Activated gamma-delta T cell (primary cell): Measurements from ENCODE around the gene RGS16.

Source experiments
- DNase-seq: peaks from one replicate; lab custom pipeline; 2025; lab: John Stamatoyannopoulos, UW

The RGS16 gene

DNA sequence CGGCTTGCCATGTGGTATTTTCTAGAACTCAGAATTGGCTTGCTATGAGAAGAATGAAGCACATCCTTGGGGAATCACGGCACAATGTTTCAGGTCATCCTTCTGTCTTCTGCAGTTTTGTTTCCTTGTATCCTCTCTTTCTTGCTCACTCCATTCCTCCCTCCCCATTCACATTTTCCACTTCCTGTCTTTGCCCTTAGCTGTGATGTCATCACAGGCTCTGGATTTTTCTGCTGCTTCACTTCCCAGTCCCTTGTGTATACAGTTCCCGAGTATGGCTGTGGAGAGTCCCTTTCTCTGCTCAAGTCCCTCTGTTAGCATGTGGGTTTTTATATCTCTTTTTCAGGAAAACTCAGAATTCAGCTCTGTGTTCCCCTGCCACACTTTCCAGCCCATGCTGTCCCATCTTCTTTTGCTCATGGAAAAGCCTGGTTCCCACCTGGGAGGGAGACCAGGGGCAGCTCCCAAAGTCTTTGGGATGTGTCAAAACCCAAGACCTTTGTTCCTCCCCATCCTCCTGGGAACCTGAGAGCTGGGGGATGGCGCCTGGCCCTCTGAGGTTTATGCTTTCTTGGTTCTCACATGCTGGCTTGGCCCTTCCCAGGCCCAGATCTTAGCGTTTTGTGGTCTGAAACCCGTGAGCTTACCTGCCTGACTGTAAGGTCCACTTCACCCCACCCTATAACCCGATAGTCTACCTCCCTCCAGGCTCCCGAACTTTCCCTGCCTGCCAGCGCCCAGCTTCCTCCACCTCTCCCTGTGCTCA, 4.8 kb upstream of the RGS16 start:
- no peak for DNase-seq

DNA sequence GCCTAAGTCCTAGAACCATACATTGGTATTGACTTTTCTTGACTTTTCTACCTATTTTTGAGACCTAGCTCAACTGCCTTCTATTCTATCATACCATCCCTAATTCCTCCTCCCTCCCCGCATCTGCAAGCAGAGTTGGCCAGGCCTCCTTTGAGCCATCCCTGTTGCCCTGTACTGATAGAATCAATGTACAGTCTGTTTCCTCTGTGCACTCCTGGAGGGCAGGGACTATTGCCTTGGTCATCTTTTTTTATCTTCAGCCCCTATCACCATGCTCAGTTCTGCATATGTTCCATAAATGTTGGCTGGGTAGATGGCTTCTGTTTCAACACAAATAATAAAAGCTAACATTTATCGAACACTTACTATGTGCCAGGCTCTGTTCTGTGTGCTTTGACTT, 4.0 kb upstream of the RGS16 start:
- DNase-seq = no peak

DNA sequence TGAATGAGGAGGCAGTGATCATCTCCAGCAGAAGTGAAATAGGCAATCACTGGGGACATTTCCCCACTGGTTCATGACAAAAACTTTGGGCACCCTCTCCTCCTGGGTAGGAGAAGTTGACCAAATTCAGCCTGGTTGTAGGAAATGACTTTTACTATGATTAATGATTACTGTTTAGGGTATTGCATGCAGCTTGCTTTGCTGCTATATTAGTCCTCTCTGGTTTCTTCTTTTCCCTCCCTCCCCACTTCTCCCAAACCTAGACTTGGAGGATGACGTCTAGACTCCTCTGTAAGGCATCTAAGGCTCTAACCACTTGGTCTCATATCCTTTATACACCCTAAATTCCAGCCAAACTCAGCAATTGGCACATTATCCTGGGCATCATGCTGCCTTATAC, 3.4 kb upstream of the RGS16 start:
- DNase-seq = no peak

DNA sequence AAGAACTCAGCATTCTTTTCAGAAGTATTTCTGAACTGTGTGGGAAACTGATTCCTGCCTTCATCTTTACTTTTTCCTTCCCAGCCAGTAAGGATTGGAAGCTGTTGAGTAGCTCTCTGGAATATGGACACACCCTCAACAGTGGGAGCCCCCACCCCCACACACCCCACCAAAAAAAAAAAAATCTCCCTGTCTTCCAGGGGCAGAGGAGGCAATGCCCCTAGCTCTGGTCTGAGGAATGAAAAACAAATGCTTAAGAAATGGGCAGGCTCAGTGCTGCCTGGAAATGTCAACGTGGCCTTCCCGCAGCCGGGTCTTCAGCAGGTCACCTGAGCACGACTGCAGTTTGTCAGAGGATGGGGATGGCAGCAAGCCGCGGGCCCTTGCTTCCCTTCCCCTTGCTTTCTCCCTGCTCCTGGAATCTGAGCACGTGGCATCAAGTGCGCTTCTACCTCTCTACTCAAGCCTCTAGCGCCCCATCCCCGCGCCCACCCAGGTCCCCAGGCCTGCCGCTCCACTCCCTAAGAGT, 479 bp downstream of the RGS16 start:
- DNase-seq = no peak

DNA sequence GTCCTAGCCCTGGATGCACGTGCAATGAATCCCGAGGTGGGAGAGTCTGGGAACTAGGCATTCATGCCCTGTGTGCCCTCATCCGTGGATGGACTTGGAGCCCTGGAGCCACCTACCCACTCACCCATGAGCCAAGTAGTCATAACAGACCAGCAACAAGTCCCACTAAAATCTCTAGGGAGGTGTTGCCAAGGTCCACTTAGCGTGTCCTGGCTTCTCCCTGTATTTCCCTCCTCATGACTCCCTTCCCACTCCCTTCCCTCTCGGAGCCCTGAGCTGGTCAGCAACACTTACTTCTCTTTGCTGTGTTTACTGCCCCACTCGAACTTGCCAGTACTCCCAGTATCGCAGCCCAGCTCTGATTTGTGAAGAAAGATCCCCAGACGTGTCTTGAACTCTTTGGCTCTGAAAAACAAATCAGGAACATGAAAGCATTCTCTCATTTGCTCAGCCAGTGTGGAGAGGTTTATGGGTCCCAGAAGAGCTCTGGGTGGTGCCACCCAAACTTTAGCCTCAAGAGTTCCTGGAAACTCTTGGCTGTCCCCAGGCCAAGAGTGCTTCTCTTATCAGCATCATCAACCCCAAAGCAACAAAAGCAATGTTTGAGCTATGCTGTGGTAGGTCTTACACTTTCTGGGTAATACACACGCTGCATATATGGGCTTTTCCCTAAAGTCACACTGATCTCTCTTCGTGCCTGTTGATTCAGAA, 1.1 kb downstream of the RGS16 start:
- DNase-seq = no peak

DNA sequence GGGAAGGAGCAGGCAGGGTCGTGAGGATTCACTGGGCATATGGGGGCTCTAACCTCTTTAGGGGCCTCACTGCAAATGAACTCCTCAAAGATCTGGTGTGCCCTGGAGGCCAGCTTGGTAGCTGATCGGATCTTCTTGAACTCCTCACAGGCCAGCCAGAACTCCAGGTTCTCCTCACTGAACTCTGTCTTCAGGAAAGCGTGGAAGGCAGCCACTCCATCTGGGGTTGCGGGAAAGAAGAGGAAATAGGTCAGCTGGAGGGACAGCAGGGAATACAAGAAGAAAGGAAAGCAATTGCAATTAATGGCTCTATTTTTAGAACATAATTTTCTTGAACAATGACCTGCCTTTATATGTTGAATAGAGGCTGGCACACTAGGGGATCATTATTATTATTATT, 2.3 kb downstream of the RGS16 start:
- DNase-seq = no peak

DNA sequence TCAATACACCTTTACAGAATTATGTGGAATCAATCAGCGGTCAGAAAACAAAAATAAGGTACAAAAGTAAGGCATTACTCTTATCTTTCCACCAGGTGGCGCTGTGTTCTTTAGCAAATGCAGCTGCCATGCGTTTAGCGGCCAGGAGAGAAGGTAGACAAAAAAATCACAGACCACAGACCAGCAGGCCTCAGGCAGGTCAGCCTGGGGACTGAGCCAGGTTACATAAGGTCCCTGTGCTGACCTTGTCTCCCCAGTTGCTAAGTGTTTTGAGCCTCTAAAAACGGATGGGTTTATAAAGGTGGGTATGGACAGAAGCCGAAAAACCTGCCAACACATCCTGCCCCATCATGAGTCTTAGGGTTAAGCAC, 2.8 kb downstream of the RGS16 start:
- no peak for DNase-seq

DNA sequence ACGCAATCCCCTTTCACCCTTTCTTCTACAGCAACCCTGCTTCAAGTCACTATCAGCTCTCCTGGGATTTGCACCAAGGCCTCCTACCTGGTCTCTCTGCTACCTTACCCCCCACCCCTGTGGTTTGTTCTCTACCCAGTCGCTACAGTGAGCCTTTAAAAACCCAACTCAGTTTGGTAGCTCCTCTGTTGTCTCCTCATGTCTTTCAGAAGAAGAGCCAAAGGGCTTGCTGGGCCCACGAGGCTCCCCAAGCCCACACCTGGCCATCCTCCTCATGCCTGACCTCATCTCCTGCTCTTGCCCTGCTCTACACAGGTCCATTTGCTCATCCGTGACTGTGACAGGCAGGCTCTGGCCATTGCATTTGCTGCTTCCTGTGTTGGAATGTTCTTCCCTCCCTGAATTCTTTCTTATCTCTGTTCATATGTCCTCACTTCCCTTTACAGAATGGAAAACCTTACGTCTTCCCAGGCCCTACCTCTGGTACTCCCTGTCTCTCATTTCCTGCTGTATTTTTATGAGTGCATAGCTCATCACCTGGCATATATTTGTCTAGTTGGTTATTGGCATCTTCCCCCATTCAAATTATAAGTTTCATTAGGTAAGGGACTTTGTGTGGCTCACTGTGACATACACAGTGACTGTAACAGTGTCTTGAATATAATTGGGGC, 3.3 kb downstream of the RGS16 start:
- no peak for DNase-seq

DNA sequence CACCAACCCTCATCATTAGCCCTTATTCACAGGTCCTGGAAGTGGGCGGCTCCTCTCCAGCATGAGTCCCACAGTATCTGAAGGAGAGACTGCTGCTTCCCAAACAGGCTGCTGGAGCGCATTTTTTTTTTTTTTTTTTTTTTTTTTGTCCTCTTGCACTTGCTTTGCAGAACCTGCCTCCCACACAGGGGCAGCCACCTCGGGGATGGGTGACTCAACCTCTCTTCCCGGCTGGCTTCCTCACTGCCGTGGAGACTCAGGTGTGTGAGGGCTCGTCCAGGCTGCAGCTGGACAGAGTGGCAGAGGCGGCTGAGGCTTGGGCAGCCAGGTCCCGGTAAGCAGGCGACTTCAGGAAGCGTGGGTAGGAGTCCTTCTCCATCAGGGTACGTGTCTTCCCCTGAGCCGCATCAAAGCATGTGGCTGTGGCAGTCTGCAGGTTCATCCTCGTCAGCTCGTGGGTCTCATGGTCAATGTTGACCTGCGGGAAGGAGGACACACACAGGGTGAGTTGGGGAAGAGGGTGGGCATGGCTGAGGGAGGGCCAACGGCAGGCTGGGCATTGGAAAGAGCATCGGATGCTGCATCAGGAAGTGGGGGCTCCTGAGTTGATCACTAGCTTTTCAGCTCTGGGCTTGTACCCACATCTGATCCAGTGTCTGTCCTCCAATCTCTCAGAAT, 4.0 kb downstream of the RGS16 start:
- no peak for DNase-seq

DNA sequence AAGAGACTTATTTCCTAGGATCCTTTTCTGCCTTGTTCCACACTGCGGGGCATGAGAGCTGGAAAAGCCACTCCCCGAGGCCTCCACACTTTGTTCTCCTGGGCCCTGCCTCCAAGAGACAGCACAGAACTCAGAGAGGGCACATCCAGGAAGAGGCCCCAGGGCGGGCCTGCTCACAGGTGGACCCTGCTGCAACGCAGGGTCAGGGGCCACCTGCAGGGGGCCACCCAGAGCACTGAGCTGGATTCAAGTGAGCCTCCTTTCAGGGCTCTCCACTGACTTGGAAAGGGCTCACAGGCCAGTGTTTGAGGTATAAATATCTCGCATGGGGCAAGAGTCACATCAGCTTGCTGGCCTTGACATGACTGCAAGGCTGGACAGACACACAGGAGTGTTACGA, 4.8 kb downstream of the RGS16 start:
- DNase-seq = no peak

DNA sequence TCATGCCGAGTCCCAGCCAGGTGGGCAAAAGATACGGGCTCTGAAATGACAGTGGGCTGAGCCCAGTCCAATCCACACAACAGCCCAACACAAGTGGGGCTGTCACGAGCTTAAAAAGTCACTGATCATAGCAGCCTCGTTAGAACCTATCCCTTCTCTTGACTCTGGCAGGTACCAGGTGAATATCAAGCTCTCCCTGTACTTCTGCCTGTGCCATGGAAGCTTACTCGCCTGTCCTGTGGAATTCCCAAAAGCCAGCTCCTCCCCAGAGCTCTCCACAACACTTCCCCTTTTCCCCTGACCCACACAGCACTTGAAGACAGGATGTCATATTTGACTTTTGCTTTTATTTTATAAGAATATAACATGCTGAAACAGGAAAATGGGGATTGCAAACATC, 5.9 kb downstream of the RGS16 start:
- no peak for DNase-seq

DNA sequence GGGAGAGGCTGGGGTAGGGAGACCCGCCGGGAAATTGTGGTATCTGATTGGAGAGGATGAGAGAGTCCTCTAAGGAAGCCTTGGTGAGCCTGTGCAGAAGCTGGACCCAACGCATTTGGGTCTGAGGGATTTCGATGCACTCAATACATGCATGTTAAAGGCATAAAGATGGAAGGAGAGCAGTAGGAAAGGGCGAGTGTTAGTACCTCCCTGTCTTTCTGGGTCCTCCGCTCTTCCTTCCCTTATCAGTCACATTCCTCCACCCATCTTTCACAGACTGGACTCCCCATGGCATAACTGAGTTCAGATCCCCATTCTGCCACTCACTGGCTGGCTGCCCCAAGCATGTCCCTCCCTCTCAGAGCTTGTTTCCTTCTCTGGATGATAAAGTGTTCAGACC, 7.3 kb downstream of the RGS16 start:
- DNase-seq = no peak

DNA sequence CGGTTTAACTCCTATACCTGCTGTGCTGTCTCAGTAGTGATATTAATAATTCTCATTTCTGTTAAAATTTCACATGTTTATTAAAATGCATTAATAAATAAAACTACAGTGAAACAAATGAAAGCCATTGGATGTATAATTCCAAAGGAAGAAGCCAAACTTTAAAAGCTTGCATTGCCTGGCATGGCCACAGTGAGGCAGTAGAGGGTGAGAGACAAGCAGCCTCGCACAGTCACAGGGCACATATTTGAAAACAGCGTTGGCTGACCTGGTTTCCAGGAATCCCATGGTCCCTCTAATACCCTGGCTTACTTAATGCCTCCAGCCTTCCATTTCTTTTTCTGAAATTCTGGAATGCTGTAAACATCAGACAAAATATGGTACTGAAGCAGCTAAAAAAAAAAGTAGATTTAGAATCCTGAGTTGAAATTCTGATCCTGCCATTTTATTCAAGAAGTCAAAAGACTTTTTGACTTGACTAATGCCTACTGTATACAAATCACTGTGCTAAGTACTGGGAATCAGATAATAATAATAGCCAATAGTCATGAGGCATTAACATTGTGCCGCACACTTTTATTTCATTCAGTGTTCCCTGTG, 8.4 kb downstream of the RGS16 start:
- DNase-seq = no peak

DNA sequence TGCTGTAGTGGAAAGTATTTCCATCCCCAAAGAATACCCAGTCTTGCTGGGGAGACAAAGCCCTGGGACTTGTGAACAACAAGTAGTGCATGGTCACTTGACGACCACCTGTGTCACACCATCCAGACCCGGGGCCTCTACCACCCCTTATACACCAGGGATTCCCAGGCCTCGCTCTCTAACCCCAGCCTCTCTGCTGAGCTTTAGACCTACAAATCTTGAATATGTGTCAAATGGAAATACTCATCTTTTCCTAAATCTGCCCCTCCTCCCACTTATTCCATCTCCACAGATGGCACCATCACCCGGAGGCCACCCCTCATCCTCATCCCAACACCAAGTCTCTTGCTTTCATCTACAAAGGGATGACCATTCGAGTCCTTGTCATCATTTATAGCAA, 14.3 kb downstream of the RGS16 start:
- DNase-seq = no peak

DNA sequence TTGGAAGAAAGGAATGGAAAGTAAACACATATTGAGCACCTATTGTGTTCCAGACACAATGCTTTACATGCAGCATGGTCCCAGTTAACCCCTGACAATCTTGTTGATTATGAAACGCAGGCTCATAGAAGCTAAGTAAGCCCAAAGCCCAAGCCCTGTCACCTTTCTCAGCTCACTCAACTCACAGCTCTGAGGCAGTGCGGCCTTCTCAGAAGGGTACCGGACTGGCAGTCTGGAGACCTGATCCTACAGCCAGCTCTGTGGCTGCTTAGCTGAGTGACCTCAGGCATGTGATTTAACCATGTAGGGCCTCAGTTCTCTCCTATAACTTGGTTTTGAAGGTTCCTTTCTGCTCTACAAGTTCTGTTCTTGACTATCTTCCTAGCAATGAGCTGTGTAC, 14.7 kb downstream of the RGS16 start:
- no peak for DNase-seq

DNA sequence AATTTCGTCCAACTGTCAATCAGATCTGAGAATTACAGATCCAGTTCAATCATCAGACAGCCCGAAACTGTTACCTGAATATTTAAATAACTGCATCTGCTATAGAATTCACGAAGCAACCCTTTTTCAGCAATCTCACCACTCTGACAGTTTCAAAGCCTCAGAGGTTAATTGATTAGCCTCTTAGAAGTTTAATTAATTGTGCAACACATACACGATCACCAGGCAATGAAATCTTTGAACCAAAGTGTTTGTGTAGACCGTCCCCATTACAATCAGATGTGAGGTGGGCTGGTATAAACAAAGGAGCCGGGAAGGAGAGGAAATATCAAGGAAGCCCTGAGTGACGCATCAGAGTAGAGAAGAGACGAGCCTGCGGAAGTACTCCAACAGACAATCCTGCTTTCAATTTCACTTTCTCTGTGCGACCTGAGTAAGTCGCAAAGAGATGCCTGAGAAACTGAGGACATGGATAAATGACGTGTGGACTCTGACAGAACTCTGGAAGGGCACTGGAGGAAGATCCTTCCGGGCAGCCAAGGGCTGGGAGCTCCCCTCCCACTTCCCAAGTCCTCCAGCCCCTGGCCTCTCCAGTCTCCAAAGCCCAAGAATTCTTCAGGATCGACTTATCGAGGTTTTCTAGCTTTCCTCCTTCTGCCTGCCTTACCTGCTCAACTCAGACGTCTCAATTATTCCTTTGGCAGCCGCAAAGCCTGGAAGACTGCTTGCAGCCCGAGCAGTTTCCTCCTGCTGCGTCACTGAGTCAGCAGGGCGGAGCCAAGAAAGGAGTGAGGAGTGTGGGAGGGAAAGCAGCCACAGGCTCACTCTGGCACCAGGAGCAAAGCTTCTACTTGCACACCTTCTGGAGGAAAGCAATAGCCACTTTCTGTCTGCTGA, 15.4 kb downstream of the RGS16 start, which contains the start of gene RNASEL:
Gene RNASEL (minus strand): TSS at position 757 of the 897 bp plus-strand sequence. CDS start 2,450 bp downstream, outside the sequence.
- DNase-seq = no peak

DNA sequence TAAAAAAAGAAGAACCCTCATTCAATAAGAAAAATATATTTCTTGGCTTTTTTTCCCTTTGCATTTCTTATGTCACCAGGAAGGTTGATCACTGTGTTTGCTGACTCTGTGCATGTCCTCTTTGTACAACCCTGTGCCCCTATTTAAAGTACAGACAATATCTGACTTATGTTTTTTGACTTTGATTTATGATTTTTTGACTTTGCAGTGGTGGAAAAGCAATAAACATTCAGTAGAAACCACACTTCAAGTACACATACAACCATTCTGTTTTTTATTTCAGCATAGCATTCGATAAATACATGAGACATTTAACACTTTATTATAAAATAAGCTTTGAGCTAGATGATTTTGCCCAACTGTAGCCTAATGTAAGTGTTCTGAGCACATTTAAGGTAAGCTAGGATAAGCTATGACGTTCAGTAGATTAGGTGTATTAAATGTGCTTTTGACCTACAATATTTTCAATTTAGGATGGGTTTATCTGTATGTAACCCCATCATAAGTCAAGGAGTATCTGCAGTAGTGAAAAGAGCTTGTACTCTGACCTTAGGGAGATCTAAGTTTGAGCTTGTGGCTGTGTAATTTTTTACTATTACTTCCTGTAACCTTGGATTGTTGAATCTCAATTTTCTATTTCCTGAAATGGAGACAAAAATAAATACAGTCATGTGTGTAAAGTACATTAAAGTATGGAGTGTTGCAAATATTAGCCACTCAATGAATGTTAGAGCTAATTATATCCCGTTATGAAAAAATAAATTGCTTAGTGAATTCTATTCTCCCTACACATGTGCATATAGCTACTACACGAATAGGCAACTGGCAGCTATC, 16.3 kb downstream of the RGS16 start:
- no peak for DNase-seq

DNA sequence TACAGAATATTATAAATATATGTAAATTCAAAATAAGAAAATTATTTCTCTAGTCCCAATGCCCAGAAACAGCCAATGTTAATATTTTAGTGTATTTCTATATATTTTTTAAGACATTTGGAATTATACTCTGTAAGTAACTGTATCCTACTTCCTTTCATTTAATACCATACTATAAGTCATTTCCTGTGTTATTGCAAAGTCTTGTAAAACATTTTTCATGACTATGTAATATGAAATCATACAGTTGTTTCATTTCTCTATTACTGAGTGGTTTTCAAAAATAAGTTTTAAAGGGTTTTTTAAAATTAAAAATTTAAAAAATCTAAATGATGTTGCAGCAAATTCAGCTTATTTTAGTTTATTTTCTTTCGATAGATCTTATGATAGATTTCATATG, 17.1 kb downstream of the RGS16 start:
- no peak for DNase-seq

DNA sequence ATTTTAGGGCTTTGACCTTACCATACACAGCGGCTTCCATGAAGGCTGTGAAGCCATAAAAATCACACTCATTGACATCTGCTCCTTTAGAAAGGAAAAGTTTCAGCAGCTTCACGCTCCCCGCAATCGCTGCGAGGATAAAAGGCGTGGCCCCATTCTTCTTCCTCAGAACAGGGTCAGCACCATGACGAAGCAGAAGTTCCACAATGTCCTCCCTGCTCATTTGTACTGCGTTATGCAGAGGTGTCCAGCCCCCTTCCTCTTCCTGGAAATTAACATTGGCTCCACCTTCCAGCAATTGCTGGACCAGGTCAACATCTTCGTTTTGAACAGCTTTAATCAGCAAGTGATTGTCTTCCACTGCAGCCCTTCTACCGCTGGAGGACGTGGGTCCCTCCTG, 17.8 kb downstream of the RGS16 start:
- no peak for DNase-seq

DNA sequence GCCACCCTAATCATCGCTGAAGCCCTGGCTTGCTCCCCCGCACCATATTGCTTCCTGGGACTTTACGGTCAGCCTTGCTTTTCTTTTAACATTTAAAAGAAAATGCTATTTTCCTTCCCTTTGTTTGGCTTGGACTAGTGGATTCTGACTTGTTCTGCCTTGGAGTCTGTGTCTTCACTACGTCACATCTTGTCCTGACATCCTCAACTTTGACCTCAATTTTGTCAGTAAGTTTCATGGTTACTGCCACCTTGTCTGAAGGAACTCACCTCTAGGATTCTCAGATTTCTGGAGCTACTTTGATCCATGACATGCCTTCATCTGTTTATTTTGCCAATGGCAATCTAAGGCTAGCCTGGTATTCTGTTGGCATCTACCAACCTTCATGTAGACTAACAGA, 19.4 kb downstream of the RGS16 start:
- DNase-seq = no peak
